ENCODE data around the gene COG2. TPM values are rescaled to one million over a fixed set of nuclear protein-coding genes. Genes with fewer than 3 reads are reported as not detected.
"Not testable (repeated sequence)": the region's sequence is repeated elsewhere in the genome, so short reads cannot be mapped to it uniquely, and the experiment has no call there.

Gene COG2
- total RNA-seq, 1 donor from 2014 or later = 14.1 TPM

DNA sequence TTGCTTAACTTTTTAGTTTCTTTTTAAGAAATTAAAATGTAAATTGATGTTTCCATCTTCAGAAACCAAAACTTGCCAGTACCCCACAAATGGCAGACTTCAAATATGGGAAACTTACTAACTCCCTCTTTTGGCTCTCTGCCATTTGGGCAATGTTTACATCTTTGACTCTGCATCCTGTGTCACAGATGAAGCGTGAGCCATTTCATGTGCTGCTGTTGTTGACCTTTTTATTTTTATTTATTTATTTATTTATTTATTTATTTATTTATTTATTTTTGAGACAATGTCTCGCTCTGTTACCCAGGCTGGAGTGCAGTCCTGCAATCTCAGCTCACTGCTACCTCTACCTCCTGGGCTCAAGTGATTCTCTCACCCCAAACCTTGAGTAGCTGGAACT, 16.0 kb upstream of the COG2 start:
- DNase-seq (ENCODE audit: low read depth in 2 of 2) = no peak

- no peak for DNase-seq (ENCODE audit: low read depth in 2 of 2)
Measured at GRCh38 chr1:230627767-230628166, 14.5 kb upstream of the COG2 start.

GRCh38 chr1:230629511-230629910, 12.8 kb upstream of the COG2 start:
- no peak for DNase-seq (ENCODE audit: low read depth in 2 of 2)

- no peak for DNase-seq (ENCODE audit: low read depth in 2 of 2)
Measured at GRCh38 chr1:230631477-230631876, 10.8 kb upstream of the COG2 start.

DNA sequence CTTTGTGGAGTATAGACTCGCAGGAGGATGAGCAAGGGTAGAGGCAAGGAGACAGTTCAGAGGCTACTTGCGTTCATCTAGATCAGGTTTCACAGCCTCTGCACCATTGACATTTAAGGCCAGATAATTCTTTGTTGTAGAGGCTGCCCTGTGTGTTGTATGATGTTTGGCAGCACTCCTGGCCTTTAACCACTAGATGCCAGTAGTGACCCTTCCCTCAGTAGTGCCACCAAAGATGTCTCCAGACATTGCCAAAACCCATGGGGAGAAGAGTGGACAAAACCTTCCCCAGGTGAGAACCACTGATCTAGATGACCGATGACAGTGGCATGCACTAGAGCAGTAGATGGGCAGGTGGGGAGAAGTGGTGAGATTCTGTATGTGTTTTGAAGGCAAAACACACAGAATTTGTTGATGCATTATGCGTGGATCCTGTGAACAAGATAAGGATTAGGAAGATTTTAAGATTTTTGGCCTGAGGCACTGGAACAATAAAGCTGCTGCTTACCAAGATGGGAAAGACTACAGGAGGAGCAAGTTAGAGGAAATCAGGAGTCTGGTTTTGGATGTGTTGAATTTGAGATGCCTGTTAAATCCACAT, 9.9 kb upstream of the COG2 start:
- DNase-seq (ENCODE audit: low read depth in 2 of 2) = peak; percentile 43 to 44

DNA sequence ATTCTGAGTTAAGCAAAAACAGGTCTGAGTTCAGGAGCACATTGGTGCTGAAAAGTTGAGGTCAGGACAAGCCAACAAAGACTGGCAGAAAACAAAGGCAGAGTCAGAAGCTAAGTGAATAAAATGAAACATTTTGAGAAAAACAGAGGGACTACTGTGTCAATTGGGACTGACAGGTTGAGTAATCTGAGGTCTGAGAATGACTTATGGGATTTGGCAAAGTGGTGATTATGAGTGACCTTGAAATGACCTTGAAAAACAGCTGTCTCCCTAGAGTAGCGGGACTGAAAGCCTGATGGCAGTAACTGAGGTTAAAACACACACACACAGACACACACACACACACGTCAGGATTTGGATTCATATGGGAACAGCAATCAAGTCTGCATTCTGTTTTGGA, 8.8 kb upstream of the COG2 start:
- DNase-seq (ENCODE audit: low read depth in 2 of 2) = no peak

GRCh38 chr1:230634384-230634783, 7.9 kb upstream of the COG2 start:
- DNase-seq (ENCODE audit: low read depth in 2 of 2) = no peak

DNA sequence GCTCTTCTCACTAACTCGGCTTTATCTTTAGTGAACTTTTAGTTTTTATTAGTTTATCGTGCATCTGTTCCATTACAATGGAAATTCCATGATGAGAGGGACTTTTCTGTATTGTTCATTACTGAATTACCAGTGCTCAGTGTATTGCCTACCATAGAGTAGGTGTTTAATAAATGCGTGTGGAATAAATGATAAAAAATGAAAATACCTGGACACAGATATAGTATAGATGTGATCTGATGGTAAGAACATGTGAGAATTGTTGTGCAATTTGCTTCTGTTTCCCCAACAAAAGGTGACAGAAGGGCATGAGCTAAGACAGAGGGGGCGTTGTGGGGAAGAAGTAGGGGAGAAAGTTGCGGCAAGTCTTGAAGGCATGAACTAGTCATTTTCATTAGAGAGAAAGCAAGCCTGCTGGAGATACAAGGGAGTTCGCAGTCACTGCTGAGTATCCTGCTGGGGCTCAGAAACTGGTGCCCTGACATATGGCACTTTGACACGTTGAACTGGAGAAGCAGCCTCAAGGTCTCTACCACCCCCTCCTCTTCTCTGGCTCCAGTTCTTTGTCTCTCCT, 5.6 kb upstream of the COG2 start:
- DNase-seq (ENCODE audit: low read depth in 2 of 2) = no peak

DNA sequence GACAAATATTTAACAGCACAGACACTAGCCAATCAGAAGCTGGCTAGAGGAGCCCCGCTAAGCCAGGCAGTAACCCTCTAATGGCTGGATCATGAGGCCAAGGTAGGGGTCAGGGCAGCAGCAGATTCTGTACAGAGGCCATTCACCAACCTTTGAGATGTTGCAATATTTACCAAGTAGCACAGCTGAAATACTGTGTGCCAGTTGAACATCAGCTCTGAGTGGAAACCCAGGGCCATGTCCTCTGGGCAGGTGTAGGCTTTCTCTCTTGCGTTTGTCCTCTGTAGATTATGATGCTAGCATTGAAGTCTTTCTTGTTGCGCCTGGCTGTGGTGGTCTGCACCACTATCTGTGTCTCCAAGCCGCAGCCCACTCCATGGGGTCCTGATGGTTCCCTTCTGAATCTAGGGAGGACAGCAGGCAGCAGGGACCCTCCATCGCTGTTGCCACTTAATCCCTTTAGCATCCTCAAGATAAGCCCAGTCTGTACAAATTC, 2.5 kb upstream of the COG2 start:
- no peak for DNase-seq (ENCODE audit: low read depth in 2 of 2)

GRCh38 chr1:230641346-230641745, 935 bp upstream of the COG2 start:
- no peak for DNase-seq (ENCODE audit: low read depth in 2 of 2)

GRCh38 chr1:230641900-230642262, 400 bp upstream of the COG2 start:
- no peak for DNase-seq (ENCODE audit: low read depth in 2 of 2)

DNA sequence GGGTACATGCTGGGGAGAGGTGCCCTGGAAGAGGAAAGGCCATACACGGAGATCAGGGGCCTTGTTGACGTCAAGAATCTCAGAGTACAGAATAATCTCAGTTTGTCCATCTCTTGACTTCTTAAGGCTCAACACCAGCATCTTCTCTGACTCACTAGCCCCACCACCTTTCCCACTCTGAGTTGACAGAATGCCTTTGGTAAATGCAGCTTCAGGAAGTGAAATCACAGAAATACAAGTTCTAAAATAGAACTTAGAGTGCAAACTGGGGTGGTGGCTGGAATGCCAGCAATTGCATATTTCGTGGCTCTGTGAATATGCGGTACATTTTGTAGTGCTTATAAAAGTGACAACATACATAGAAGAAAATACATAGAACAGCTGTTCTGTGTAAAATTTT, 1.6 kb downstream of the COG2 start:
- DNase-seq (ENCODE audit: low read depth in 2 of 2) = peak in 1 of 2 donors; percentile 64

DNA sequence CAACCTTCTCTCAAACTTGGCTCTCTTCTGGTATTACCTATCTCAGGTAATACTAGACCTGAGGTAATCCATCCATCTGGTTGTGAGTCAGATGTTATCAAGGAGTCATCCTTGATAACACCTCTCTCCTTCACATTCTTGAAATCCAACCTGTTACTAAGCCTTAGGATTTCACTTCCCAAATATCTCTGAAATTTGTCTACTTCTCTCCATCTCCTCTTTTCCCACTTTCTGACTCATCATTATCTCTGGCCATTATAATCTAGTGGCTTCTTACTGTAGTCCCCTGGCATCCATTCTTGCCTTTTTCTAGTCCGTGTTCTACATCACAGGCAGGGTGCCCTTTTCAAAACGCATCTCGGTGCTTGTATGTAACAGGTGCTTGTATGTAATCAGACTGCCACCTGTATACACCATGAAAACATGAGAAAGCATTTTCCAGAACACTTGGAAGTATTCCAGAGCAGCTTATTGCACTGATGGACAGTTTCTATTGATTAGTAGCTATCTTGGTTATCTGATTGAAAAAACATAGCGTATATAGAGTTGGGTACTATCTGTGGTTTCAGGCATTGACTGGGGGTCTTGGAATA, 4.5 kb downstream of the COG2 start:
- DNase-seq (ENCODE audit: low read depth in 2 of 2) = no peak

GRCh38 chr1:230647321-230647720, 5.0 kb downstream of the COG2 start:
- DNase-seq (ENCODE audit: low read depth in 2 of 2) = no peak

DNA sequence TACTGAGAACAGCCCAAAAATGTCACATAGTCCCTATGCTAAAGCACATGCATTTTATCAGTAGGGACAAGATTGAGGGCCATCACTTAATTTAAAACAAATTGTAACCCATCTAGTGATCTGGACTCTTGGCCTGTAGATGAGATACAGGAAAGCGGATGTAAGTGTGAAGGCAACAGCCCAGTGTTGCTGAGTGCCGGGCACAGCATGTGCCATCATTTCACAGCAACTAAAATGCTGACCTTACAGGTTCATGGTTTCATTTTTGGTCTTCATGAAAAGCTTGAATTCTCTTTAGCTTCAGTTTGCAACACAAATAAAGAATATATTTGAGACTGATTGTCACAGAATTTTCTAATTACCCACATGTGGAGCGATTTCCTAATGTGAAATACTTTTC, 5.8 kb downstream of the COG2 start:
- no peak for DNase-seq (ENCODE audit: low read depth in 2 of 2)

GRCh38 chr1:230650300-230650699, 8.0 kb downstream of the COG2 start:
- DNase-seq (ENCODE audit: low read depth in 2 of 2) = no peak

- DNase-seq (ENCODE audit: low read depth in 2 of 2) = no peak
Measured at GRCh38 chr1:230651235-230651634, 9.0 kb downstream of the COG2 start.

- DNase-seq (ENCODE audit: low read depth in 2 of 2) = not testable (repeated sequence)
Measured at GRCh38 chr1:230656719-230657118, 14.4 kb downstream of the COG2 start.

GRCh38 chr1:230658103-230658502, 15.8 kb downstream of the COG2 start:
- DNase-seq (ENCODE audit: low read depth in 2 of 2) = not testable (repeated sequence)

DNA sequence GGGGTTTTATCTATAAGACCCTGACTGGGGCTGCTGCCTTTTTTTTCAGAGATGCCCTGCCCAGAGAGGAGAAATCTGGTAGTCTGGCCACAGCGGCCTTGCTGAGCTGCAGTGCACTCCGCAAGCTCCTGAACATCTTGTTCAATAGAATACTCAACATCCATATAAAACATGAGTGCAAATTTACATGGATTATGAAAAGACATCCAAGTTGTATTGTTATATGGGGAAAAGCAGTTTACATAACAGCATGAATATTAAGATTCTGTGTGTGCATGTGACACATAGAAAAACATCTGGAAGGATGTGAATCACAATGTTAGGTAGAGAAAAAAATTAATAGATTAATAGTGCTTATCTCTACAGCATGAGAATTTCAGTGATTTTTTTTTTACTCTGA, 16.4 kb downstream of the COG2 start:
- DNase-seq (ENCODE audit: low read depth in 2 of 2) = no peak

- no peak for DNase-seq (ENCODE audit: low read depth in 2 of 2)
Measured at GRCh38 chr1:230661976-230662375, 19.7 kb downstream of the COG2 start.

GRCh38 chr1:230668227-230668626, 25.9 kb downstream of the COG2 start:
- no peak for DNase-seq (ENCODE audit: low read depth in 2 of 2)

GRCh38 chr1:230669543-230669942, 27.3 kb downstream of the COG2 start:
- no peak for DNase-seq (ENCODE audit: low read depth in 2 of 2)
